Smooth muscle cell (in vitro differentiated cells): Measurements from ENCODE around the gene C17orf50. TPM values are rescaled to one million over a fixed set of nuclear protein-coding genes. Genes with fewer than 3 reads are reported as not detected.
A peak's percentile ranks its signal among the peaks of the same experiment; 100 is the strongest.

Source experiments
- DNase-seq: peaks from one replicate; lab custom pipeline; 2025; ENCODE audit not compliant: unreplicated experiment; lab: John Stamatoyannopoulos, UW
- H2AFZ ChIP-seq: fragments of 200-600 bp; sonication (generic); 2 replicates; pipeline ENCODE4 v1.6.0; 2016; ENCODE audit warnings: antibody characterized with exemption, low read depth, mild to moderate bottlenecking
- H3F3A ChIP-seq: fragments of 200-600 bp; sonication (generic); 2 replicates; pipeline ENCODE4 v1.6.0; 2017; ENCODE audit warnings: antibody characterized with exemption, low read depth
- H3K27ac ChIP-seq: fragments of 200-600 bp; sonication (generic); 2 replicates; pipeline ENCODE4 v1.5.1; 2016; ENCODE audit warnings: low read depth, mild to moderate bottlenecking
- H3K27me3 ChIP-seq: fragments of 200-600 bp; sonication (generic); 2 replicates; pipeline ENCODE4 v1.6.1; 2016; ENCODE audit warnings: low read depth, mild to moderate bottlenecking
- H3K36me3 ChIP-seq: fragments of 200-600 bp; sonication (generic); 2 replicates; pipeline ENCODE4 v1.5.1; 2016; ENCODE audit warnings: low read depth
- H3K4me1 ChIP-seq: fragments of 200-600 bp; sonication (generic); 2 replicates; pipeline ENCODE4 v1.5.1; 2016; ENCODE audit warnings: low read depth
- H3K4me2 ChIP-seq: fragments of 200-600 bp; sonication (generic); 2 replicates; pipeline ENCODE4 v1.6.0; 2016; ENCODE audit warnings: mild to moderate bottlenecking
- H3K4me3 ChIP-seq: fragments of 200-600 bp; sonication (generic); 2 replicates; pipeline ENCODE4 v1.5.1; 2016; ENCODE audit warnings: mild to moderate bottlenecking
- H3K79me2 ChIP-seq: fragments of 200-600 bp; sonication (generic); 2 replicates; pipeline ENCODE4 v1.6.0; 2016; ENCODE audit warnings: low read depth, mild to moderate bottlenecking
- H3K9ac ChIP-seq: fragments of 200-600 bp; sonication (generic); 2 replicates; pipeline ENCODE4 v1.6.0; 2016; ENCODE audit warnings: low read depth
- H3K9me3 ChIP-seq: fragments of 200-600 bp; sonication (generic); replicated peaks from 2 replicates; pipeline ENCODE4 v1.5.1; 2016; ENCODE audit warnings: low read depth
- H4K20me1 ChIP-seq: fragments of 200-600 bp; sonication (generic); 2 replicates; pipeline ENCODE4 v1.6.0; 2016; ENCODE audit warnings: low read depth
- CTCF ChIP-seq: fragments of 200-600 bp; sonication (generic); IDR thresholded peaks from 2 replicates; pipeline ENCODE4 v1.5.1; 2017; ENCODE audit warnings: borderline replicate concordance, mild to moderate bottlenecking, antibody characterized with exemption; ENCODE audit not compliant: insufficient read depth, poor library complexity, severe bottlenecking
- WGBS: methylation state at CpG from one replicate; pipeline ENCODE4 v1.1.7; 2016; ENCODE audit warnings: low lambda C conversion rate; 5-methylcytosine and 5-hydroxymethylcytosine counted together
- polyA plus RNA-seq: library from polyadenylated mRNA; unstranded; fragments of >200 nt; fragmentation: Nextera tagmentation; extraction: Ambion mirVana; gene quantifications from 2 replicates; pipeline ENCODE4 v1.2.1, GENCODE V29; 2016
- total RNA-seq: library from RNA; depleted of rRNA; stranded (reverse); fragments of >200 nt; gene quantifications from 2 replicates; pipeline ENCODE4 v1.2.3, GENCODE V29; 2014

Gene C17orf50
- total and polyA plus RNA-seq, 2 experiments from 2014 or later, result 0.33 TPM; not detected in 1

DNA sequence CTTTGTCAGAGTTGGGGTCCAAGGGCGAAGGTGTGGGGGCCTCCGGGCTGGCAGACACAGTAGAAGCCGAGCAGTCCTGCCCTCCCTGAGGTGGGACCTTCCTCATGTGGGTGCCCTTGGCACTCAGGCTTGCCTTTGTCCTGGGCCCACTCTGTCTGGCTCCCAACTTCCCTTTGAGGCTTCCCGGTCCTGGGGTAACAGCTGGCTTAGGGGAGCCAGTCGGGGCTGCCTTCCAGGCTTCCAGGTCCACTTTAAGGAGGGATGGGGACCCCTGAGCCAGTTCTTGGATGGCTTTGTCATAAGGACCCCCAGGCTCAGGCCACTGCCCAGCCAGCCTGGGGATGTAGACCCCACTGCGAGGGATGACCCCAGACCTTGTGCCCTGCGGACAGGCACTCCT, 15.4 kb upstream of the C17orf50 start:
- Histone ChIP-seq H3K4me3 (no peak overlapping the region), H3K4me1 (no peaks in the 10 kb centered on the region), H3K36me3 (no peaks in the 10 kb centered on the region), H3F3A (no peaks in the 10 kb centered on the region), H2AFZ (no peak overlapping the region), H3K4me2 (no peak overlapping the region), H3K9me3 (no peaks in the 10 kb centered on the region), H3K27me3 (peaks cover 28% of the 10 kb centered on the region), H4K20me1 (no peaks in the 10 kb centered on the region), H3K9ac (no peak overlapping the region), H3K27ac (no peak overlapping the region), H3K79me2 (no peaks in the 10 kb centered on the region)
- no peak for DNase-seq
- 93% methylated on average over 7 of the region's 7 CpGs for WGBS
- TF ChIP-seq CTCF, result no peak

- no peaks in the 10 kb centered on the region for H3K36me3 ChIP-seq
- no peak overlapping the region for H3K9ac ChIP-seq
- H3K4me1 ChIP-seq, result no peaks in the 10 kb centered on the region
- no peaks in the 10 kb centered on the region for H3F3A ChIP-seq
- no peak overlapping the region for H3K4me2 ChIP-seq
- no peak overlapping the region for H3K27ac ChIP-seq
- no peaks in the 10 kb centered on the region for H4K20me1 ChIP-seq
- no peaks in the 10 kb centered on the region for H3K79me2 ChIP-seq
- peaks cover 30% of the 10 kb centered on the region for H3K27me3 ChIP-seq
- H3K9me3 ChIP-seq, result no peaks in the 10 kb centered on the region
- no peak overlapping the region for H3K4me3 ChIP-seq
- TF ChIP-seq CTCF, result no peak
- whole genome bisulfite sequencing, result 93% methylated on average over 15 of the region's 15 CpGs
- DNase-seq, result no peak
- H2AFZ ChIP-seq, result no peak overlapping the region
These were observed 14.9 kb upstream of the C17orf50 start for GRCh38 chr17:35745749-35746320.

DNA sequence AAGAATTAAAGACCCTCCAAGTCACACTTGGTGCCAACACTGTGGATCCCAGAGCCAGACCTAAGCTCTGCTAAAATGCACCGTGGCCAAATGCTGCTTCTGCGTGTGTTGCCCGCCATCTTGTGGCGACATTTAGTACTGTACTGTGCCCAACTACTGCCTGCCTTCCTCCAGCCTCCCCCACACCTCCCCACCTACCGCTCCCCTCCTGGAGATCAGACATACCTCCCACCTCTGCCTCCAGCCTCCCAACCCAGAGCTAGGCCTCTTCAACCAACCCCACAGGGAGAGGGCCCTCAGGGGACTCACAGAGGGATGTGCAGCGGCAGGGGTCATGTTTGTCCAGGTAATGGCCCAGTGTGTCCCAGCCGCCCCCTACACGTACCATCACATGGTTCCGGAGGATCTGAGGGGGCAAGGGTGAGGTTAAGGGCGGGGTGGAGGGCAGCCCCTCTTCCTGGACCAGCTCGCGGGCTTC, 13.1 kb upstream of the C17orf50 start:
- peak; percentile 87 for TF ChIP-seq CTCF
- Histone ChIP-seq H3K9ac (no peak overlapping the region), H2AFZ (no peak overlapping the region), H3K27ac (no peak overlapping the region), H3K4me3 (no peak overlapping the region), H3K79me2 (no peaks in the 10 kb centered on the region), H3F3A (no peaks in the 10 kb centered on the region), H3K27me3 (peaks cover 16% of the 10 kb centered on the region), H3K4me2 (no peak overlapping the region), H3K9me3 (no peaks in the 10 kb centered on the region), H3K36me3 (no peaks in the 10 kb centered on the region), H4K20me1 (no peaks in the 10 kb centered on the region), H3K4me1 (no peaks in the 10 kb centered on the region)
- peak; percentile 19 for DNase-seq
- WGBS, result 48% methylated on average over 12 of the region's 12 CpGs

DNA sequence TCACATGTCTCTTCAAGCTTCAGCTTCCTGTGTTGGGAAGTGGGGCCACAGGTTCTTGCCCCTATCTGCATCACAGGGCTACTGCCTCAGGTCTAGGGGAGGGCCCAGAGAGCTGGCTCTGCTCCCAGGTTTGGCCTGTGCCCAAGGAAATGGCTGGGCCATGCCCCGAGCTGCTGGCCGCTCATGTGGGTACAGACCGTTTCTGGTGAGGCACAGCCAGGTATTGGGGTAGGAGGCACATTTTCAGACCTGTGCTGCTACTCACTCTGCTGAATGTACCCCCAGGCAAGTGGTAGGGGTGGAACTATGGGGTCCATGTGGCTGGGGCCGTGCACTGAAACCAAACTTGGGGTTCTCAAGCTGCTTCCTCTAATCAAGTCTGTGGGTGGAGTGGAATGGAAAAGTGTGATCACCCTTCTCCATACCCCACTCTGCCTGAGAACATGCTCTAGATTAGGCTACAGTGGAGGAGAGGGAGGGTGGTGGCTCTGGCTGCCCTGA, 12.3 kb upstream of the C17orf50 start:
- Histone ChIP-seq H3K4me1 (no peaks in the 10 kb centered on the region), H3K4me3 (no peak overlapping the region), H3K27me3 (peaks cover 16% of the 10 kb centered on the region), H3K36me3 (no peaks in the 10 kb centered on the region), H3K4me2 (no peak overlapping the region), H2AFZ (no peak overlapping the region), H3K9ac (no peak overlapping the region), H4K20me1 (no peaks in the 10 kb centered on the region), H3K9me3 (no peaks in the 10 kb centered on the region), H3K79me2 (no peaks in the 10 kb centered on the region), H3F3A (no peaks in the 10 kb centered on the region), H3K27ac (no peak overlapping the region)
- WGBS, result 87% methylated on average over 4 of the region's 4 CpGs
- TF ChIP-seq CTCF, result no peak
- DNase-seq, result no peak
